Thyroid gland (tissue), 4 donors: ENCODE results near the gene MRPS14.

Experiments
- CTCF ChIP-seq, 6 experiments: fragments of 200-600 bp in 3 of 6; fragments of 450-650 bp in 3 of 6; sonication (generic) in 3 of 6; IDR thresholded peaks; one replicate each; pipeline ENCODE4 v1.5.1; 2016 to 2019; ENCODE audit warnings: antibody characterized with exemption in 6 of 6, mild to moderate bottlenecking in 2 of 6, inconsistent platforms in 1 of 6, moderate library complexity in 1 of 6
- POLR2A ChIP-seq, 2 donors: fragments of 450-650 bp; IDR thresholded peaks; one replicate each; pipeline ENCODE4 v1.6.1; 2017; ENCODE audit warnings: antibody characterized with exemption in 2 of 2, mild to moderate bottlenecking in 2 of 2, moderate library complexity in 1 of 2

GRCh38 chr1:174996476-174996875 lies 26.7 kb downstream of the MRPS14 start:
- no peak for TF ChIP-seq POLR2A (IDR thresholded peaks at IDR 0.05)
- TF ChIP-seq CTCF (IDR thresholded peaks at IDR 0.05), result no peak
